K562 (cell line): ENCODE results near the gene HAUS2. TPM values are rescaled to one million over a fixed set of nuclear protein-coding genes. Genes with fewer than 3 reads are reported as not detected.

Source experiments
- JUND ChIP-seq, 2 experiments: IDR thresholded peaks; 2 replicates in 1 of 2; 3 replicates in 1 of 2; pipeline ENCODE4 v1.6.1; 2011; ENCODE audit warnings: borderline replicate concordance in 2 of 2, low read depth in 2 of 2, low read length in 2 of 2, improper control_type of control experiment in 1 of 2, missing biosample characterization in 1 of 2, missing genetic modification characterization in 1 of 2, missing genetic modification reagents in 1 of 2
- polyA plus RNA-seq, 8 experiments: library from polyadenylated mRNA; depleted of rRNA in 4 of 8; stranded (reverse) in 5 of 8; unstranded in 3 of 8; fragments of >200 nt; fragmentation: Nextera tagmentation in 2 of 8; fragmentation: Illumina TruSeq in 1 of 8; extraction: Ambion mirVana in 2 of 8; extraction: Trizol in 1 of 8; gene quantifications; 2 replicates each; pipeline versions ENCODE4 v1.2.1 to v1.2.3, GENCODE V29; 2011 to 2014; ENCODE audit warnings: inconsistent platforms in 1 of 8, missing spikeins in 1 of 8
- total RNA-seq, 7 experiments: library from RNA; depleted of rRNA in 6 of 7; stranded (reverse); fragments of >200 nt in 6 of 7; fragmentation: Illumina TruSeq in 2 of 7; extraction: Trizol in 2 of 7; gene quantifications; 2 replicates each; pipeline versions ENCODE4 v1.2.1 to v1.2.3, GENCODE V29; 2011 to 2021; ENCODE audit warnings: low replicate concordance in 1 of 7
- TF ChIP-seq, protein P1 (sequence below): fragments of 450-650 bp; IDR thresholded peaks from 2 replicates; pipeline ENCODE4 v1.6.1; 2016; ENCODE audit warnings: mild to moderate bottlenecking, moderate library complexity
- TF ChIP-seq, protein P2 (sequence below), 2 experiments: fragments of 450-650 bp in 1 of 2; sonication (generic) in 1 of 2; formaldehyde crosslinking in 1 of 2; IDR thresholded peaks; 2 replicates each; pipeline versions ENCODE4 v1.7.1 to v1.9.0; 2016 to 2022; ENCODE audit warnings: inconsistent platforms in 1 of 2, mild to moderate bottlenecking in 1 of 2, missing genetic modification reagents in 1 of 2

HAUS2 gene
- total and polyA plus RNA-seq, 9 of the 15 experiments (the other 6 are each of a cell fraction or from before 2014, with no cell fraction given) = 30.6 to 64.9 (median 54.1) TPM

DNA sequence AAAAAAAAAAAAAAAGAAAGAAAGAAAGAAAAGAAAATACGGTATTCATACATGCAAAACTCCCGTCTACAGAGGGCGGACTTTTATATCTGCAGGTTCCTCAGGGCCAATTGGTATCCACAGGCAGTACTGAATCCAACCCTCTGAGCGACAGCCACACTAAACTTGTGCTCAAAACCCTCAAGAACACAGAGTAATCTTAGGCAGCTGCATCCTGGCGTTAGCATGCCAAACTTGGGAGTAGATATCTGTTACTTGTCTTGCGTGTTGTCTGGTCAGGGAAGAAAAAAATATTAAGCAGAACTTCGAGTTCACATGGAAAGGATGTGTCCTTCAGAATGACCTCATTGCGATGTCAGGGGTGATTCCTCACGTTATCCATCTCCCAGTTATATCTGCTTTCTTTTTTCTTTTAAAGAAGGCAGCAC is 40.4 kb upstream of the HAUS2 start (continued):
- TF ChIP-seq, protein P1, sequence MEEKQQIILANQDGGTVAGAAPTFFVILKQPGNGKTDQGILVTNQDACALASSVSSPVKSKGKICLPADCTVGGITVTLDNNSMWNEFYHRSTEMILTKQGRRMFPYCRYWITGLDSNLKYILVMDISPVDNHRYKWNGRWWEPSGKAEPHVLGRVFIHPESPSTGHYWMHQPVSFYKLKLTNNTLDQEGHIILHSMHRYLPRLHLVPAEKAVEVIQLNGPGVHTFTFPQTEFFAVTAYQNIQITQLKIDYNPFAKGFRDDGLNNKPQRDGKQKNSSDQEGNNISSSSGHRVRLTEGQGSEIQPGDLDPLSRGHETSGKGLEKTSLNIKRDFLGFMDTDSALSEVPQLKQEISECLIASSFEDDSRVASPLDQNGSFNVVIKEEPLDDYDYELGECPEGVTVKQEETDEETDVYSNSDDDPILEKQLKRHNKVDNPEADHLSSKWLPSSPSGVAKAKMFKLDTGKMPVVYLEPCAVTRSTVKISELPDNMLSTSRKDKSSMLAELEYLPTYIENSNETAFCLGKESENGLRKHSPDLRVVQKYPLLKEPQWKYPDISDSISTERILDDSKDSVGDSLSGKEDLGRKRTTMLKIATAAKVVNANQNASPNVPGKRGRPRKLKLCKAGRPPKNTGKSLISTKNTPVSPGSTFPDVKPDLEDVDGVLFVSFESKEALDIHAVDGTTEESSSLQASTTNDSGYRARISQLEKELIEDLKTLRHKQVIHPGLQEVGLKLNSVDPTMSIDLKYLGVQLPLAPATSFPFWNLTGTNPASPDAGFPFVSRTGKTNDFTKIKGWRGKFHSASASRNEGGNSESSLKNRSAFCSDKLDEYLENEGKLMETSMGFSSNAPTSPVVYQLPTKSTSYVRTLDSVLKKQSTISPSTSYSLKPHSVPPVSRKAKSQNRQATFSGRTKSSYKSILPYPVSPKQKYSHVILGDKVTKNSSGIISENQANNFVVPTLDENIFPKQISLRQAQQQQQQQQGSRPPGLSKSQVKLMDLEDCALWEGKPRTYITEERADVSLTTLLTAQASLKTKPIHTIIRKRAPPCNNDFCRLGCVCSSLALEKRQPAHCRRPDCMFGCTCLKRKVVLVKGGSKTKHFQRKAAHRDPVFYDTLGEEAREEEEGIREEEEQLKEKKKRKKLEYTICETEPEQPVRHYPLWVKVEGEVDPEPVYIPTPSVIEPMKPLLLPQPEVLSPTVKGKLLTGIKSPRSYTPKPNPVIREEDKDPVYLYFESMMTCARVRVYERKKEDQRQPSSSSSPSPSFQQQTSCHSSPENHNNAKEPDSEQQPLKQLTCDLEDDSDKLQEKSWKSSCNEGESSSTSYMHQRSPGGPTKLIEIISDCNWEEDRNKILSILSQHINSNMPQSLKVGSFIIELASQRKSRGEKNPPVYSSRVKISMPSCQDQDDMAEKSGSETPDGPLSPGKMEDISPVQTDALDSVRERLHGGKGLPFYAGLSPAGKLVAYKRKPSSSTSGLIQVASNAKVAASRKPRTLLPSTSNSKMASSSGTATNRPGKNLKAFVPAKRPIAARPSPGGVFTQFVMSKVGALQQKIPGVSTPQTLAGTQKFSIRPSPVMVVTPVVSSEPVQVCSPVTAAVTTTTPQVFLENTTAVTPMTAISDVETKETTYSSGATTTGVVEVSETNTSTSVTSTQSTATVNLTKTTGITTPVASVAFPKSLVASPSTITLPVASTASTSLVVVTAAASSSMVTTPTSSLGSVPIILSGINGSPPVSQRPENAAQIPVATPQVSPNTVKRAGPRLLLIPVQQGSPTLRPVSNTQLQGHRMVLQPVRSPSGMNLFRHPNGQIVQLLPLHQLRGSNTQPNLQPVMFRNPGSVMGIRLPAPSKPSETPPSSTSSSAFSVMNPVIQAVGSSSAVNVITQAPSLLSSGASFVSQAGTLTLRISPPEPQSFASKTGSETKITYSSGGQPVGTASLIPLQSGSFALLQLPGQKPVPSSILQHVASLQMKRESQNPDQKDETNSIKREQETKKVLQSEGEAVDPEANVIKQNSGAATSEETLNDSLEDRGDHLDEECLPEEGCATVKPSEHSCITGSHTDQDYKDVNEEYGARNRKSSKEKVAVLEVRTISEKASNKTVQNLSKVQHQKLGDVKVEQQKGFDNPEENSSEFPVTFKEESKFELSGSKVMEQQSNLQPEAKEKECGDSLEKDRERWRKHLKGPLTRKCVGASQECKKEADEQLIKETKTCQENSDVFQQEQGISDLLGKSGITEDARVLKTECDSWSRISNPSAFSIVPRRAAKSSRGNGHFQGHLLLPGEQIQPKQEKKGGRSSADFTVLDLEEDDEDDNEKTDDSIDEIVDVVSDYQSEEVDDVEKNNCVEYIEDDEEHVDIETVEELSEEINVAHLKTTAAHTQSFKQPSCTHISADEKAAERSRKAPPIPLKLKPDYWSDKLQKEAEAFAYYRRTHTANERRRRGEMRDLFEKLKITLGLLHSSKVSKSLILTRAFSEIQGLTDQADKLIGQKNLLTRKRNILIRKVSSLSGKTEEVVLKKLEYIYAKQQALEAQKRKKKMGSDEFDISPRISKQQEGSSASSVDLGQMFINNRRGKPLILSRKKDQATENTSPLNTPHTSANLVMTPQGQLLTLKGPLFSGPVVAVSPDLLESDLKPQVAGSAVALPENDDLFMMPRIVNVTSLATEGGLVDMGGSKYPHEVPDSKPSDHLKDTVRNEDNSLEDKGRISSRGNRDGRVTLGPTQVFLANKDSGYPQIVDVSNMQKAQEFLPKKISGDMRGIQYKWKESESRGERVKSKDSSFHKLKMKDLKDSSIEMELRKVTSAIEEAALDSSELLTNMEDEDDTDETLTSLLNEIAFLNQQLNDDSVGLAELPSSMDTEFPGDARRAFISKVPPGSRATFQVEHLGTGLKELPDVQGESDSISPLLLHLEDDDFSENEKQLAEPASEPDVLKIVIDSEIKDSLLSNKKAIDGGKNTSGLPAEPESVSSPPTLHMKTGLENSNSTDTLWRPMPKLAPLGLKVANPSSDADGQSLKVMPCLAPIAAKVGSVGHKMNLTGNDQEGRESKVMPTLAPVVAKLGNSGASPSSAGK = no peak
- TF ChIP-seq JUND (IDR thresholded peaks at IDR 0.05; ENCODE audit: borderline replicate concordance, low read depth, low read length) = no peak; the same call in 1 of the 2 replicates
- peak; percentile 46; the same call in 1 of the 3 replicates for TF ChIP-seq JUND (tag; IDR thresholded peaks at IDR 0.05; ENCODE audit: borderline replicate concordance, low read depth, low read length)
- TF ChIP-seq, protein P2, sequence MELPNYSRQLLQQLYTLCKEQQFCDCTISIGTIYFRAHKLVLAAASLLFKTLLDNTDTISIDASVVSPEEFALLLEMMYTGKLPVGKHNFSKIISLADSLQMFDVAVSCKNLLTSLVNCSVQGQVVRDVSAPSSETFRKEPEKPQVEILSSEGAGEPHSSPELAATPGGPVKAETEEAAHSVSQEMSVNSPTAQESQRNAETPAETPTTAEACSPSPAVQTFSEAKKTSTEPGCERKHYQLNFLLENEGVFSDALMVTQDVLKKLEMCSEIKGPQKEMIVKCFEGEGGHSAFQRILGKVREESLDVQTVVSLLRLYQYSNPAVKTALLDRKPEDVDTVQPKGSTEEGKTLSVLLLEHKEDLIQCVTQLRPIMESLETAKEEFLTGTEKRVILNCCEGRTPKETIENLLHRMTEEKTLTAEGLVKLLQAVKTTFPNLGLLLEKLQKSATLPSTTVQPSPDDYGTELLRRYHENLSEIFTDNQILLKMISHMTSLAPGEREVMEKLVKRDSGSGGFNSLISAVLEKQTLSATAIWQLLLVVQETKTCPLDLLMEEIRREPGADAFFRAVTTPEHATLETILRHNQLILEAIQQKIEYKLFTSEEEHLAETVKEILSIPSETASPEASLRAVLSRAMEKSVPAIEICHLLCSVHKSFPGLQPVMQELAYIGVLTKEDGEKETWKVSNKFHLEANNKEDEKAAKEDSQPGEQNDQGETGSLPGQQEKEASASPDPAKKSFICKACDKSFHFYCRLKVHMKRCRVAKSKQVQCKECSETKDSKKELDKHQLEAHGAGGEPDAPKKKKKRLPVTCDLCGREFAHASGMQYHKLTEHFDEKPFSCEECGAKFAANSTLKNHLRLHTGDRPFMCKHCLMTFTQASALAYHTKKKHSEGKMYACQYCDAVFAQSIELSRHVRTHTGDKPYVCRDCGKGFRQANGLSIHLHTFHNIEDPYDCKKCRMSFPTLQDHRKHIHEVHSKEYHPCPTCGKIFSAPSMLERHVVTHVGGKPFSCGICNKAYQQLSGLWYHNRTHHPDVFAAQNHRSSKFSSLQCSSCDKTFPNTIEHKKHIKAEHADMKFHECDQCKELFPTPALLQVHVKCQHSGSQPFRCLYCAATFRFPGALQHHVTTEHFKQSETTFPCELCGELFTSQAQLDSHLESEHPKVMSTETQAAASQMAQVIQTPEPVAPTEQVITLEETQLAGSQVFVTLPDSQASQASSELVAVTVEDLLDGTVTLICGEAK (IDR thresholded peaks at IDR 0.05) = no peak
- TF ChIP-seq, protein P2 (CRISPR knock-in tag; IDR thresholded peaks at IDR 0.05) = no peak
